Gastrocnemius medialis (tissue), 4 donors: ENCODE results near the gene RREB1. TPM values are rescaled to one million over a fixed set of nuclear protein-coding genes. Genes with fewer than 3 reads are reported as not detected.

Experiments used
- ATAC-seq, 2 donors: fragments of 150-250 bp; one replicate each; pipeline ENCODE4 v1.9.1; 2016
- DNase-seq, 2 donors: peaks; one replicate each; pipeline ENCODE4 v3.0.0-alpha.2; 2019
- H3K27ac ChIP-seq, 4 donors: fragments of 200-600 bp; sonication (generic); 1 replicate in 1 of 4; 2 replicates in 3 of 4; pipeline ENCODE4 v1.5.1; 2016 to 2018; ENCODE audit warnings: mild to moderate bottlenecking in 2 of 4, moderate library complexity in 1 of 4
- H3K27me3 ChIP-seq, 3 donors: fragments of 200-600 bp; sonication (generic) in 2 of 3; 1 replicate in 1 of 3; 2 replicates in 2 of 3; pipeline versions ENCODE4 v1.5.1 to v1.6.0; 2016 to 2019; ENCODE audit warnings: mild to moderate bottlenecking in 1 of 3, moderate library complexity in 1 of 3
- H3K36me3 ChIP-seq, 2 donors: fragments of 200-600 bp; sonication (generic) in 1 of 2; one replicate each; pipeline ENCODE4 v1.5.1; 2017 to 2018
- H3K4me1 ChIP-seq, 2 donors: fragments of 200-600 bp; sonication (generic) in 1 of 2; one replicate each; pipeline ENCODE4 v1.5.1; 2016 to 2017; ENCODE audit warnings: mild to moderate bottlenecking in 2 of 2
- H3K4me3 ChIP-seq, 4 donors: fragments of 200-600 bp; sonication (generic) in 3 of 4; 1 replicate in 1 of 4; 2 replicates in 3 of 4; pipeline ENCODE4 v1.5.1; 2016 to 2019; ENCODE audit warnings: mild to moderate bottlenecking in 2 of 4
- H3K9me3 ChIP-seq, 3 donors: fragments of 200-600 bp; sonication (generic) in 2 of 3; 1 replicate in 1 of 3; 2 replicates in 2 of 3; pipeline ENCODE4 v1.5.1; 2016 to 2019
- POLR2A ChIP-seq, 2 donors: fragments of 450-650 bp; IDR thresholded peaks; one replicate each; pipeline ENCODE4 v1.6.1; 2017; ENCODE audit warnings: antibody characterized with exemption in 2 of 2, mild to moderate bottlenecking in 2 of 2, moderate library complexity in 2 of 2
- in situ Hi-C, 4 donors: fragments of 200-750 bp; cut with MboI; loops; one replicate each; pipeline versions ENCODE4 v1.15.0 to v1.8.0; 2017; ENCODE audit warnings: low sequenced_read_pairs in 4 of 4
- intact Hi-C: fragments of 100-400 bp; cut with DNase I; formaldehyde crosslinking; loops from one replicate; pipeline ENCODE4 v1.15.1; 2023; ENCODE audit warnings: low total_unique reads
- total RNA-seq, 4 donors: library from RNA; depleted of rRNA; stranded (reverse); fragments of >200 nt; gene quantifications; one replicate each; pipeline versions ENCODE4 v1.1.0 to v1.2.3, GENCODE V29; 2016
- TF ChIP-seq, protein P1 (sequence below), 5 experiments: fragments of 450-650 bp in 3 of 5; fragments of 200-600 bp in 2 of 5; sonication (generic) in 2 of 5; IDR thresholded peaks in 4 of 5; conservative IDR thresholded peaks in 1 of 5; 1 replicate in 4 of 5; 2 replicates in 1 of 5; pipeline ENCODE4 v1.5.1; 2016 to 2019; ENCODE audit warnings: antibody characterized with exemption in 5 of 5, mild to moderate bottlenecking in 3 of 5, moderate library complexity in 3 of 5

Gene RREB1
- total RNA-seq, 4 donors from 2014 or later, result 18.0 to 41.3 (median 39.2) TPM

DNA sequence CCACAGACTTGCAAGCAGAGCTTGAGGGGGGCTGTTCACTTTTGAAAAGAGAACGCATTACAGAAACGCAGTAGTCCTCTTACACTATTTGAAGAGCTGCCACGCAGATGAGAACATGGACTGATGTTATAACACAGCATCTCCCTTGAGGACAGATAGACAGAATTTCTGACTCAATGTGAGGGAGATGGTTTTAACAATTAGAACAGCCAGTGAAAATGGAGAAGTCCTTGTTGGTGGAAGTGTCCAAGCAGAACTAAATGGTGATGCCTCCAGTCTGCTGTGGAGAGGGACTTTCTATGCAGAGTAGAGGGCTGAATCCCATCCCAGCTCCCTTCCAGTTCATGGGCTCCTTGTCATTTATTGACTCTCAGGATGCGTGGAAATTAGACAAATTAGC is 100.0 kb downstream of the RREB1 start:
- H3K4me1 ChIP-seq, result peaks cover 11 to 15% of the 10 kb centered on the region in 2 donors
- ATAC-seq, result no peak
- DNase-seq, result no peak
- no peak overlapping the region for H3K4me3 ChIP-seq
- H3K9me3 ChIP-seq, result no peaks in the 10 kb centered on the region
- H3K36me3 ChIP-seq, result peaks cover 0 to 22% of the 10 kb centered on the region in 2 donors
- intact Hi-C loops, result no loop called here
- in situ Hi-C loops, result loop anchor here in 1 of 4 donors (25.0 kb wide), 1 partner anchor 95 kb away; the partner anchor contains the start of gene RREB1
- no peak for TF ChIP-seq POLR2A (IDR thresholded peaks at IDR 0.05)
- TF ChIP-seq, protein P1, sequence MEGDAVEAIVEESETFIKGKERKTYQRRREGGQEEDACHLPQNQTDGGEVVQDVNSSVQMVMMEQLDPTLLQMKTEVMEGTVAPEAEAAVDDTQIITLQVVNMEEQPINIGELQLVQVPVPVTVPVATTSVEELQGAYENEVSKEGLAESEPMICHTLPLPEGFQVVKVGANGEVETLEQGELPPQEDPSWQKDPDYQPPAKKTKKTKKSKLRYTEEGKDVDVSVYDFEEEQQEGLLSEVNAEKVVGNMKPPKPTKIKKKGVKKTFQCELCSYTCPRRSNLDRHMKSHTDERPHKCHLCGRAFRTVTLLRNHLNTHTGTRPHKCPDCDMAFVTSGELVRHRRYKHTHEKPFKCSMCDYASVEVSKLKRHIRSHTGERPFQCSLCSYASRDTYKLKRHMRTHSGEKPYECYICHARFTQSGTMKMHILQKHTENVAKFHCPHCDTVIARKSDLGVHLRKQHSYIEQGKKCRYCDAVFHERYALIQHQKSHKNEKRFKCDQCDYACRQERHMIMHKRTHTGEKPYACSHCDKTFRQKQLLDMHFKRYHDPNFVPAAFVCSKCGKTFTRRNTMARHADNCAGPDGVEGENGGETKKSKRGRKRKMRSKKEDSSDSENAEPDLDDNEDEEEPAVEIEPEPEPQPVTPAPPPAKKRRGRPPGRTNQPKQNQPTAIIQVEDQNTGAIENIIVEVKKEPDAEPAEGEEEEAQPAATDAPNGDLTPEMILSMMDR (IDR thresholded peaks at IDR 0.05 in 4 of 5, conservative IDR thresholded peaks at IDR 0.05 in 1 of 5), result no peak
- H3K27ac ChIP-seq, result no peak overlapping the region
- H3K27me3 ChIP-seq, result no peaks in the 10 kb centered on the region

DNA sequence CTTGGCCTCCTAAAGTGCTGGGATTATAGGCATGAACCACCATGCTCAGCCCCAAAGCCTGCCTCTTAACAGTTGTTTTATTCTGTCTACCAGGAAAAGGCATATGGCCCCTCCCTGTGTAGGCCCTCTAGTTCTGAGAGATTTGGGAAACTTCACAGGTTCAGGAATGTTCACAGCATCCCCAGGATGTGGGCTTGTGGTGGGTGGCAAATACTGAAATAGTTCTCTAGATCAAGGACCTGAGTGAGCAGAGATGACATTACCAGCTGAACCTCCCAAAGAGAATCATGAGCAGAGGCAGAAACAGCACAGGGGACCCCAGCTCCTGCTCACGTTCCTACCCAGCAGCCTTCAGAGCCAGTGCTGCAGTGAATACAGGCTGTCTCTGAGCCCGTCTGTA is 105.7 kb downstream of the RREB1 start:
- Histone ChIP-seq H3K9me3 (no peaks in the 10 kb centered on the region), H3K36me3 (peaks cover 0 to 30% of the 10 kb centered on the region in 2 donors), H3K4me3 (no peak overlapping the region), H3K4me1 (peaks cover 60 to 63% of the 10 kb centered on the region in 2 donors), H3K27me3 (no peaks in the 10 kb centered on the region), H3K27ac (peak overlapping the region; percentile 85 to 95 (median 94))
- intact Hi-C loops, result loop anchor here (10.0 kb wide), 1 partner anchor 389 kb away; no protein-coding TSS in a partner anchor
- ATAC-seq (no peak), DNase-seq (no peak)
- in situ Hi-C loops, result loop anchor here in 2 of 4 donors (5.0 to 25.0 kb wide), 2 partner anchors 41 to 101 kb away; partner anchors contain the start of gene RREB1 (in 1 of the 2)
- TF ChIP-seq, protein P1 (IDR thresholded peaks at IDR 0.05 in 4 of 5, conservative IDR thresholded peaks at IDR 0.05 in 1 of 5), result no peak
- TF ChIP-seq POLR2A (IDR thresholded peaks at IDR 0.05), result no peak

DNA sequence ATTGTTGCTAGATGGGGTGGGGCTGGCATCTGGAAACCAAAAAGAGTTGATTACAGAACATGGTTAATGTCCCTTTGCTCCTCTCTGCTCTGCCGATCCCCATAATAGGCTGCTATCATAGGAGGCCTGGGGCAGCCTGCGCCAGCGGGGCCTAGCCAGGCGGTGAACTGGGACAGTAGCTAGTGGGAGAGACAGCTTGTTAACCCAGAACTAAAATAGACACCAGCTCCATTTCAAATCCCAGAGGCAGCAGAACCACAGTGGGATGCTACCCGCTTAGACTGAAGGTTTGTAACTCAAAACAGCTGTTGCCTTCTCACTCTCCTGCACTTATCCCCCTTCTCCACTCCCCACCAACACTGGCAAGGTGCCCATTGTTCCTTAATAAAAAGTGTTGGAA is 106.7 kb downstream of the RREB1 start:
- intact Hi-C loops, result loop anchor here (10.0 kb wide), 1 partner anchor 390 kb away; no protein-coding TSS in a partner anchor
- DNase-seq, result peak in 1 of 2 donors; percentile 48

DNA sequence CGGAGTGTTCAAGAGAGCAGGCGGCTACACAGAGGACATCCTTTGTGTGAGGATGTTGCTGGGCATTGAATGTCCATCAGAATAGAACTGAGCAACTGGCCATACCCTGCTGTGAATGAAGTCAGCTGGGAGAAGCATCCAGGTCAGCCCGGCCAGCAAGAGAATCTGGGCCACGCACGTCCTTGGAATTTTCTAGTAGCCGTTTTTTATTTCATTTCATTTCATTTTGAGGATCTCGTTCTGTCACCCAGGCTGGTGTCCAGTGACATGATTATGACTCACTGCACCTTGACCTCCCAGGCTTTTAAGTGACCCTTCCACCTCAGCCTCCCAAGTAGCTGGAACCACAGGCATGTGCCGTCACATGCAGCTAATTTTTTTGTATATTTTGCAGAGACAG is 107.4 kb downstream of the RREB1 start:
- H3K9me3 ChIP-seq, result no peaks in the 10 kb centered on the region
- peaks cover 77 to 78% of the 10 kb centered on the region in 2 donors for H3K4me1 ChIP-seq
- DNase-seq, result peak; percentile 39 to 49
- H3K27me3 ChIP-seq, result no peaks in the 10 kb centered on the region
- intact Hi-C loops (loop anchor here (5.0 to 10.0 kb wide), 3 partner anchors 163 to 483 kb away; no protein-coding TSS in a partner anchor), in situ Hi-C loops (loop anchor here in 1 of 4 donors (25.0 kb wide), 1 partner anchor 103 kb away; the partner anchor contains the start of gene RREB1)
- no peak for TF ChIP-seq POLR2A (IDR thresholded peaks at IDR 0.05)
- TF ChIP-seq, protein P1 (IDR thresholded peaks at IDR 0.05 in 4 of 5, conservative IDR thresholded peaks at IDR 0.05 in 1 of 5), result no peak
- H3K27ac ChIP-seq, result peak overlapping the region; percentile 85 to 95 (median 94)
- H3K36me3 ChIP-seq, result peaks cover 0 to 26% of the 10 kb centered on the region in 2 donors
- no peak overlapping the region for H3K4me3 ChIP-seq
- peak; percentile 36 to 61 for ATAC-seq

More for the DNA sequence above, 106.7 kb downstream of the RREB1 start:
- peak overlapping the region; percentile 85 to 95 (median 94) for H3K27ac ChIP-seq
- TF ChIP-seq, protein P1 (IDR thresholded peaks at IDR 0.05 in 4 of 5, conservative IDR thresholded peaks at IDR 0.05 in 1 of 5), result no peak
- no peak for TF ChIP-seq POLR2A (IDR thresholded peaks at IDR 0.05)
- no peaks in the 10 kb centered on the region for H3K9me3 ChIP-seq
- ATAC-seq, result peak in 1 of 2 donors; percentile 13
- H3K4me3 ChIP-seq, result no peak overlapping the region
- no peaks in the 10 kb centered on the region for H3K27me3 ChIP-seq
- H3K36me3 ChIP-seq, result peaks cover 0 to 30% of the 10 kb centered on the region in 2 donors
- H3K4me1 ChIP-seq, result peaks cover 70 to 71% of the 10 kb centered on the region in 2 donors
- in situ Hi-C loops, result loop anchor here in 2 of 4 donors (5.0 to 25.0 kb wide), 2 partner anchors 42 to 102 kb away; partner anchors contain the start of gene RREB1 (in 1 of the 2)
